CD4-positive, alpha-beta T cell treated with Interleukin-17A for 1 hour (primary cell): Measurements from ENCODE around the gene CNNM4.

Experiments
- DNase-seq: peaks from one replicate; pipeline ENCODE4 v3.0.0-alpha.2; 2020

CNNM4 gene

DNA sequence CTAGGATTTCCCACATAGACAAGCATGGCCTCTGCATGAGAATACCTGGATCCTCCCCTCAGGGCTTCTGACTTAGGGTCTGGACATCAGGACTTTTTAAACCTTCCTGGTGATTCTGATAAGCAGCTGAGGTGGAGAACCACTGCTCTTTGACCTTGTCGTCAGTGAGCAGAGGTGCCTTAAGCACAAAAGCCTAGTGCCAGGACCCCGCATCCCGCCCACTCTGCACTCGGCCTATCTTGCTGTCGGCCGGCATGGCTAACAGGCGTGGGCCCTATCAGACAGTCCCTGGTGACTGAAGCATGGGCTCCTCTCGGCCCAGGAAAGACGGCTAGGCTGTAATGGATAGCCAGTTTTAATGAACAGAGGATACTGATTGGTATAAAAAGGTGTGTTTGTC, 76.9 kb downstream of the CNNM4 start:
- no peak for DNase-seq

DNA sequence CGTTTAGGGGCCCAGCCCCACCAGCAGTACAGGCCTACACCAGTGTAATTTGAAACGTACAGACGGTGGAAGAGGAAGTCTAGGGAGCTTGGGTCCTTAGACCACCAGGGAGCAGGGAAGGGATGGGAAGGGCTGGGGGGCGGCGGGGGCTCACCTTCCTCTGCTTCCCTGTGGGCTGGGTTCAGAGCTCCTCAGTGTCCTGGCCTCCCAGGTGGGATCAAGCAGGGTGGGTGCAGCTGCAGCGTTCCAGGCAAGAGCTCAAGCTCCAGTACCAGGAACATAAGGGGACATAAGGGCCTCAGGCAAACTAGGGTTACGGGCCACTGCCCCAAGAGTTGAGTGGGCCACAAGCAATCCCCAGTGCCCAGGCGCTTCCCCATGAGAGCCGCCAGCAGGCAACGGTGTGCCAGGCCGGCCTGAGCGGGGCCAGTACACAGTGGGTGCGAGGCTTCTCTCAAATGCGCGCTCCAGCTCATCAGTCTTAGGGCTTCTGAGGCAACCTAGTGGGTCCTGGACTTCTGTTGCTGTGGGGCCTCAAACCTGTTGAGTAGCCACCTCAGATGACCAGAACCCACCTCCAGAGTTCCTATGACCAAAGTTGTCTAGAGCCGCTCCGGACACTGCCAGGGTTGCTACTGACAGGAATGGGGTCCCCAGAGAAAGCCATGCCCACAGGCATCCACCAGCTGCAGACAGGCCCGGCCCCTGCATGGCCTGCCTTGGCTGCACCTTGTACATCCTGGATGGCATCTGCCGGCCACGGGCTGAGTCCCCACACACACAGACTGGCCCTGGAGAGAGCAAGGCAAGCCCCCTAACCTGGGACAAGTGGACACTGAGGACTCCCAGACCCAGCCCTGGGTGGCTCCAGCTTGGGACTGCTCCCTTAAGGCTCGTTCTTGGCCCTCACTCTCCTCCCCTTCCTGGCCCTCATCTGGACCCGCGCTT, 77.9 kb downstream of the CNNM4 start:
- DNase-seq: no peak

DNA sequence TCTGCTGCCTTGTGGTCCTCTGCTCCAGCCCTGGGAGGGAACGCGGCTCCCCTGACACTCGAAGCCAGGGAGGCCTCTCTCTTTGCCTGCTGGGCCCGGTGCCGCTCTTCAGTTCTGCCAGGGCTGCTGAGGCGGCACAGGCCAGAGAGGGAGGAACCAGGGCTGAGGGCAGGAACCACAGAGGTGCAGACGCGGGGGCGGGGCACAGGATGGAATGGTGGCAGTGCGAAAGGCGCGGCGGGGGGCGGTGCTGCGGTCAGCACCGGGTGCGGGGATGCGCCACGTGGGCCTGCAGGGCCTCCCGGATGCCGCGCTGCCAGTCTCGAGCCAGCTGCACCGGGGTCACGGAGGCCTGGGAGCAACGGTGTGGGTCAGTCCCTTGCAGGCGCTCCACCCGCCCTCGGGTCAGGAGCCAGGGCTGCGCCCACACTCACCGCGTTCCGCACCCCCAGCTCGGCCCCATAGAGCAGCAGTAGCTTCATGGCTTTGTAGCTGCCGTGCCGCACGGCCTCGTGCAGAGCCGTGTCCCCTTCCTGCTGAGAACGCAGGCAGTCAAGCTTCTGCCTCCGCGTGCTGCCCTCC, 78.7 kb downstream of the CNNM4 start:
- peak; percentile 84 for DNase-seq

DNA sequence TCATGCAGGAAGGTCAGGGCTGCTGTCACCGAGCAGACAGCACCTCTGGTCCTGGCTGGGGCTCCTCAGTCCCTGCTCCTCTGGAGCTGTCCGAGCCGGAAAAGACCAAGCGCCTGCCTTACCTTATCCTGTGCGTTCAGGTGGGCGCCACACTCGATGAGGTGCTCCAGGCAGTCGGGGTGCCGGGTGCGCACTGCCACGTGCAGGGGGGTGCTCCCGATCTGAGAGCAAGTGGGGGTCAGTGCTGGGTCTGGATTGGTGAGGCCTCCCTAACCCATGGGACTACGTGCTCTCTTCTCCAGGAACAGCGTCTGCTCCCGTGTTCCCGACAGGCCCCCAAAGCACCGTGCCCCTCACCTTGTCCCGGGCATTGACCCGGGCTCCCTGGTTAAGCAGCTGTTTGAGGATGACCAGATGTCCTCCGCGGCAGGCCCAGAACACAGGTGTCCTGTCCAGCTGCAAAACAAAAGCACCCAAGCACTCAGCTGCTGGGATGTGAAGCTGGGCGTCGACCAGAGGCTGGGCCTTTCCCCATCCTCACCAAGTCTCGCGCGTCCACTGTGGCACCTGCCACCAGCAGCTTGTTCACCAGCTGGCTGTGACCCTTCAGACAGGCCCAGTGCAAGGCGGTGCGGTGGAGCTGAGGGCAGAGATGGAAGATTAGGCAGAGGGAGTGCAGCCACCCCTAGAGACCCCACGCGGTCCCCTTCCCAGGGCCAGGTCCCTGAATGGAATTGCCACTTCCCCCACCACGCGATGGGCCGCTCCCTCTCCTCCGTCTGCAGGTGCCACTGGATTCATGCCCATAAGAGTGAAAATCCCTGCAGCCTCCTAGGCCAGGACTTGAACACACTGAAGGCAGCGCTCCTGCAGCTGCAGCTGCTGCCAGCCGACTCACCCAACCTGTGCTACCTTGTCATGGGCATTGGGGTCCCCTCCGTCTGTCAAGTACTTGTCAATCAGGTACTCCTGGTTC, 79.5 kb downstream of the CNNM4 start:
- DNase-seq: no peak

DNA sequence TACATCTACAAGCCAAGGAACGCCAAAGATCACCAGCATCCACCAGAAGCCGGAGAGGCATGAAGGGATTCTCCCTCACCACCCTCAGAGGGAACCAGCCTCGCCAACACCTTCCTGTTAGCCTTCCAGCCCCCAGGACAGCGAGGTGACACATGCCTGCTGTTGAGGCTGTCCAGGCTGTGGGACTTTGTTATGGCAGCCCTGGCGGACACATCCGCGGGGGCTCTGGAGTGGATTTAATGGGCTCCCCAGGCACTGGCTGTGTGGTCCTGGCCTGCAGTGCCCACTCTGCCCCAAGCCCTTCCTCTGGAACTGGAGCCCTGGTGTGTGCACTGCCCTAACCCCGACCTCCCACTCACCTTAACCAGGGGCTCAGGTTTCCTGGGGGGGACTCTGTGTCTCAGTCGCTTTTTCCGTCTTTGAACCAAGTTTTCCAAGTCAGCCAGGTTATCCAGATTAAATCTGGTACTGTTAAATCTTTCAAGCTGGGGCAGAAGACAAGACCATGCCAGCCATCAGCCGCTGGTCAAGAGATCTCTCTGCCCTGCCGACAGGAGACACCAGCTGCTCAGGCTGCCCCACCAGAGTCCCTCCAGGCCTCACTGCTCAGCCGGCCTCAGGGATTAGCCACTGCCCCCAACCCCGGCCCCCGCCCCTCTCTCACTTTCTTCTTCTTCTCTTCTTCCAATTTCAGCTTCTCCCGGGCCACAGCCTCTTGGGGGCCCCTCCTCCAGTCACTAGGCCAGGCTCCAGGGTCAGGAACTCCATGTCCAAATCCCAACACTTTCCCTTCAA, 81.2 kb downstream of the CNNM4 start:
- no peak for DNase-seq

DNA sequence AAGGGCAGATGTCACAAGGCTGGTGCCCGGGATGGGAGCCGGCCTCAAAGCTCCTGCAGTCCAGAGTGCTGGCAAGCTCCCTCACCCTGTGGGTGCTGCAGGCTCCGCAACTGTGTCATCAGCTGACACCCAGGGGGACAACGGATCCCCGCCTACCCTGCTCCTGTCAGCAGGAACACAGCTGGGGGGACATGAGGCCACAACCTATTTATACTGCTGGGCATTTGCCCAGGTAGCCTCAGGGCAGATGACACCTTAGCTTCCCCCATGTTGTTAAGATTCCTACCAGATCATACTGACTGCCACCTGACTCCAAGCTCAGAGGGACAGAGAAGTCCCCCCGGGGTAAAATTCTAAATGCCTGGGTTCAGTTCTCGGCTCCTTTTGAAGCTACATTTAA, 81.9 kb downstream of the CNNM4 start:
- no peak for DNase-seq

DNA sequence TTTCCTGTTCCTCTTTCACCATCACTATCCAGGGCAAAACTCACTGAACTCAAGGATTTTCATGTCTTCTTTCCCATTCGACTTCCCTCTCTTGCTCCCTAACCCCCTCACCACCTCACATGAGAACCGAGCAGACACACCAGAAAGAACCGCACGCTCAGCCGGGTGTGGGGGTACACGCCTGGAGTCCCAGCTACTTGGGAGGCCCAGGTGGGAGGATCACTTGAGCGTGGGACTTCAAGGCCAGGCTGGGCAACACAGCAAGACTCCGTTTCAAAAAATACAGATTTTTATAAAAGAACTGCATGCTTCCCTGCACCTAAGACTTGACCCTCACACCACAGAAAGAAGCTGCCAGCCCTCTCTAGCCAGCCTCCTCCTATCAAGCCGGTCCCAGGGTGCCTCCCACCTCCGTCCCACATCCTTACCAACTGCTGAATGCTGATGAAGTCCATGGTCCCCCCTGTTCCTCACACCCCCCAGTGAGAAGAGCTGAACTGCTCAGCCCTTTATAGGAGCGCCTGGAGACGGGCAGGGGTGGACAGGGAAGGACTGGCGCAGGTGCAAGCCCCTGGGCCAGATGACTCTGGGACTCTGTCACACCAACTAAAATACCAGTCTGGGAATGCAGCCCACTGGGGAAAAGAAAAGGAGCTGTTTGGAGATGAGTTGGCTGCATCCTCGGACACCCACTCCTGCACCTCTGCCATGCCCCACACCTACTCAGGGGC, 83.0 kb downstream of the CNNM4 start, which contains the start of gene ANKRD23:
Gene ANKRD23, minus strand, starts transcription at position 484 of the 731 bp plus-strand sequence. Its CDS starts 29 bp downstream, at position 455.
- DNase-seq: no peak

DNA sequence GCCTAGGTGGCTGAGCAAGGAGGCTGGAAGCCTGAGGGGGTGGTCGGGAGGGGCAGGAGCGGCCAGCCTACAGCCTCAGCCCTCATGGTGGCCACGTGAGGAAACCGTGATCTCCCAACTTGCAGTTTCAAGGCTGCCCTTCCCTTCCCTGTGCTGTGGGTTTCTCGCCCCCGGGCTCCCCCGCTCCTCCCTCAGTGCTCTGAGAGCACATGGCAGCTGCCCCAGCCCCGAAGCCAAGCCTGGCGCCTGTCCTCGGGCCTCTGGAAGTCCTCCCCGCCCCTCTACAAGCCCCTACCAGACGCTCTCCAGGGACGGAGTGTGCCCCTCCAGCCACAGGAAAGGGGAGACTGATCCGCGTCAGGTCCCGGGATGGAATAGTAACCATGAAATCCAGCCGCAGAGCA, 83.7 kb downstream of the CNNM4 start:
- DNase-seq: no peak

DNA sequence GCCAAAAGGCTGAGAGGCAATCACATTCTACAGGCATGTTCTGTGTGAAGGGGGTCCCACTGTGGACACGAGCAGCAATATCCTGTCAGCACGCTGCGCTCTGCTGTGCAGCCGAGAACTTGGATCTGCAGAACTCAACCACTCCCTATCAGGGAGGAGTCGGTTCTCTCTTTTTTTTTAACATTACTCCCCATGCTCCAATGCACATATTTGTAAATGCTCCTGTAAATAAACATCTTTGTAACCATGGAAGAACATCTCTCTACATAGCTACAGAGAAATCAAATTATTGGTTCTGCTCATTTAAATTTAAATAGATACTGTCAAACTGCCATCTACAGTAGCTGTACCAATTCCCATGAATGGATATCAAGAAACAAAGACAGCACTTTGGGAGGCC, 86.1 kb downstream of the CNNM4 start:
- DNase-seq: no peak

DNA sequence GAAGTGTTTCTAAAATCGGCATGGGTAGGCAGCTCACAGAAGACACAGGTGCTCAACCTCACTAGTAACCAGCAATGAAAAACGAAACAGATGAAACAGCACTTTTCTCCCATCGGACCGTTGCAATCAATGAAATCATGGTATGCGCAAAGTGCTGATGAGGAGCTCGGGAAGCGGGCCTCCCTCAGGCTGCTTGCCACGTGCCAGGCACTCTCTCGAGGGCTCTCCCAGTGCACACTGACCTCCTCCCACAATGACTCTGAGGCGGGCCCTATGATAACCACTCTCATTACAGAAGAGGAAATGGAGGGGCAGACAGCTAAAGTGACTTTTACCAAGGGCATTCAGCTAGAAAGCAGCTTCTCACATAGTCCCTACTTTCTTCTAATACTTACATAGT, 86.9 kb downstream of the CNNM4 start:
- no peak for DNase-seq

DNA sequence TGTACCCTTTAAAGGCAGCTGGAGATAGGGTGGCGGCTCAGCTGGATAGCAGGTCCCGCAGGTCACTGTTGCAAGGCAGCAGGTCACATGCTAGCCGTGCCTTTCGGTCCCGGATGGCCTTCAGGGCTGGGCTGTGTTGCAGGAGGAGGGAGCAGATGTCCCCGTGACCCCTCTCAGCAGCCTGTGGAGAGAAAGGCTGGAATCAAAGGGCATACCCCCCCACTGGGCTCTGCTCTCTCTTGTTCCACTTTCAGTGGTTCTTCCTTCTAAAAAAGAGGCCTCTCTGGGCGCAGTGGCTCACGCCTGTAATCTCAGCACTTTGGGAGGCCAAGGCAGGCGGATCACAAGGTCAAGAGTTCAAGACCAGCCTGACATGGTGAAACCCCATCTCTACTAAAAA, 87.6 kb downstream of the CNNM4 start:
- no peak for DNase-seq

DNA sequence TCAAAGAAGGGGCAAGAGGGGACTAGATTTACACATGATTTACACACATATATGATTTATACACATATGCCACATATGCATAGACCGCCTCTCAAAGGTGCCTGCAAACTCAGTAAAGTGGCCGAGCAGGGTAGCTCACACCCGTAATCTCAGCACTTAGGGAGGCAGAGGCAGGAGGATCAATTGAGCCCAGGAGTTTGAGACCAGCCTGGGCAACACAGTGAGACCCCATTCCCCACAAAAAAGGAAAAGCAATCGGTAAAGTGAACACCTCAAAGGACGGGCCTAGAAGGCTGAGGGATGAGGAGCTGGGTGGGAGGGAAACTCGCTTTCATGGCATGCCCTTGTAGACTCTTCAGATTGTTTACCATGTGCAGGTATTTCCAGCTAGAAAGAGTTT, 92.0 kb downstream of the CNNM4 start:
- no peak for DNase-seq

DNA sequence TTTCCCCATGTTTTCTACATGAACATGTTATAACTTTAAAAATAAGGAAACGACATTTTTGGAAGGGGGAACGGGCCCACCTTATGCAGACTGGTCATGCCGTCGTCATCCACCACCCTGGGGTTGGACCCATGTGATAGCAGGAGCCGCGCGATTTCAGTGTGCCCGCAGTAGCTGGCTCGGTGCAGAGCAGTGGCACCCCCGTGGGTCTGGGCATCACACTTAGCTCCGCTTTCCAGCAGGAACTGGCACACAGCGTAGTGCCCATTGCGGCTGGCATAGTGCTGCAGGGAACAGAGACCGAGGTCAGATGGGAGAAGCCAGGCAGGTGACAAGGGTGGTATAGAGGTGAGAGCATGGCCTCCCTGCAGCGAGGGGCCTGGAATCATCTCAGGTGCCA, 92.6 kb downstream of the CNNM4 start:
- DNase-seq: no peak

DNA sequence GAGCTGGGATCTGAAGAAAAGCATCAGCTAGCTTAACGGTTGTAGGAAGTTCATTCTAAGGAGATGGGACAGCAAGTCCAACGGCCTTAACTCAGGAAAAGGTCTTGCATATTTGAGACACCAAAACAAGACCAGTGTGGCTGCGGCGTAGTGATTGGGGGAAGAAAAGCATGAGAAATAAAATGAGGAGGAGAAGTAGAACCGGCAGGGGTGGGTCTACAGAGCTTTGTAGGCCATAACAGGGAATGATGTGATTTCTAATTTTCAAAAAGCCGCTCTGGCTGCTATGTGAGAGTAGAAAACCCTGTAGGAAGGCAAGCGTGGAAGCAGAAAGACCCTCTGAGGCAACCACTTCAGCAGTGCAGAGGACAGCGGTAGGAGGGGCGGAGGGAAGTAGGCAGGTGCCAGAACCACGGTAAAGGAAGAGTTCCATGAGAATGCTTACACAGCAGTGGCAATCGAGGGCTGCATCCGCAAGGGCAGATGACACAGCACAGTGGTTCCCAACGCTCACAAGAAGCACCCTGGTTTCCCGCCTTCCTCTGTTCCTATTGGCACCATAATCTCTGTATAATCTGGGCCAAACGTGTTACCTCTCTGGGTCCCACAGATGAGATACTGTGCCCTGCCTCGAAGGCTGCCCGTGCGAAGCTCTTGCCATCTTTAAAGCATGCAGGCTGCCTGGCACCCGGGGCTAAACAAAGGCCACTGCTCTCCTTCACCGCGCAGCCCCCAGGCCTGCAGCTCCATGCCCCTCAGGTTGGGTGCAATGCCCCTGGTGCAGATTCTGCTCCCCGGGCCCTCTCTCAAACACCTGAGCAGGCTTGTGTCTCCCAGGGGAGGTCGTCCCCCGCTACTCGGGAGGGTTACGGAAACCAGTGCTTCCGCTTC, 96.3 kb downstream of the CNNM4 start:
- DNase-seq: peak; percentile 31

DNA sequence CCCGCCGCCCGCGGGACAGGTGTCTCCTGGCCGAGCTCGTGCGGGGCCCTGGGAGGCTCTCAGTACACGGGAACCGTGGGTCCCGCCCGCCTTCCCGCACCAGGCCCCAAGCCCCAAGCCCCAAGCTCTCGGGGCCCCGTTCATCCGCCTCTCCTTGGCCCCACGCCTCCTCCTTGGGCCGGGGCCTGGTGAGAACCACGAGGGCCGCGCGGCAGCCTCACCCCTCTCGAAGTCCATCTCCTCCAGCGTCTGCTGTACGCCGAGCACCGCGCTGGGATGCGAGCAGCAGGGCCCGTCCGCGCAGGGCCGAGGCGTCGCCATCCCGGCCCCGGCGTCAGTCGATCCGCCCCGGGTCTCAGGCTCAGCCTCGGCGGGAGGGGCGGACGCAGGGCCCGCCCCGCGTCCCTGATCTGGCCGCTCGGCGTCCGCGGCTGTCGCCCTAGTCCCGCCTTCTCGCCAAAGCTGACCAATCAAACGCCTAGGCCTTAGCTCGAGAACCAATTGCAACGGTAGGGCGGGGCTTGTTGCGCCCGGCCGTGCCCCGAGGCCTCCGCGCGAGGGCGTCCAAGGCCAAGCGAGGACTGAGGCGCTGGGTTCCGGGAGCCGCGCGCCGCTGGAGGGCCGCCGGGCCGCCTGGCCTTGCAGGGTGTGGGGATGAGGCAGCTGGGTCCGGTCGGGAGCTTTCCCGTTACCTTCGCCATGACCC, 97.1 kb downstream of the CNNM4 start, which contains the start of gene ANKRD39:
Gene ANKRD39, minus strand, starts transcription at position 350 of the 706 bp plus-strand sequence. Its CDS starts 29 bp downstream, at position 321.
- peak; percentile 99 for DNase-seq

DNA sequence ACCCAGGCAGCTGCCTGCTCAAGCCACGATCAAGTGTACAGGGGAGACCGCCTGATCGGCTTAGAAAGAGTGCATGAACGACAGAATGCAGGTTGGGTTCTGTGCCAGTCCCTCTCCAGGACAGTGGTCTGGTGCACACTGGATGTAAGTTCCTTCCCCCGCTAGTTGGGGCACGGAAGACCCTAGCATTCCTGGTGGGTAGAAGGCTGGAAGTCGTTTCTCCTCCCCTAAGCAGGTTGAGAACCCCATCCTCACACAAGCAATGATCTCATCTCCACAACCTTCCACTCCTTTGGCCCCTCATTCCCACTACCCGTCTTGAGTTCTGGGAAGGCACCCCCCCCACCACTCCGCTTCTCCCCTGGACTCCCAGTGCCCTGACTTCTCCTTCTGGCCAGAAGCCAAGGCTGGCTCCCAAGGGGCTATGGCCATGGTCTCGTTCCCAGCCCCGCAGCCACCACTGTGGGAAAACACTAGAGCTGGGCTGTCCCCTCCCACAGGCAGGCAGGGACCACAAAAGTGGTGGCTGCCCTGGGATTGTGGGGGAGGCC, 98.5 kb downstream of the CNNM4 start:
- DNase-seq: no peak

DNA sequence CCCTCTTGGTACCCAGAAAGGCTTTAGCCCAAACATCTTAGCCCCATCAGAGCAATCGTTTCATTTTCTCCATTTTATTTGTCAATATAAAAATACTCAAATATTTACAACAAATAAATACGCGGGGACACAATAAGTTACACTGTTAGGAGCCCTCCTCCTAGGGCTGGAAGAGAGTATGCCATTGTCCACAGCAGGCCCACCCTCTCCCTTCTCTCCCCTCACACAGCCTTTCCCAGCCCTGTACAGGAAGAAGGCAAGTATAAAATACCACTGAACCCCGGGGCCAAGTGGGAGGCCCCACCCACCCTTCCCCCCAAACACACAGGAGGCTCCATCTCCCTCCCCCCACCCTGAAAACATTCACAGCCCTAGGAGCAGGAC, 99.0 kb downstream of the CNNM4 start:
- DNase-seq: no peak

DNA sequence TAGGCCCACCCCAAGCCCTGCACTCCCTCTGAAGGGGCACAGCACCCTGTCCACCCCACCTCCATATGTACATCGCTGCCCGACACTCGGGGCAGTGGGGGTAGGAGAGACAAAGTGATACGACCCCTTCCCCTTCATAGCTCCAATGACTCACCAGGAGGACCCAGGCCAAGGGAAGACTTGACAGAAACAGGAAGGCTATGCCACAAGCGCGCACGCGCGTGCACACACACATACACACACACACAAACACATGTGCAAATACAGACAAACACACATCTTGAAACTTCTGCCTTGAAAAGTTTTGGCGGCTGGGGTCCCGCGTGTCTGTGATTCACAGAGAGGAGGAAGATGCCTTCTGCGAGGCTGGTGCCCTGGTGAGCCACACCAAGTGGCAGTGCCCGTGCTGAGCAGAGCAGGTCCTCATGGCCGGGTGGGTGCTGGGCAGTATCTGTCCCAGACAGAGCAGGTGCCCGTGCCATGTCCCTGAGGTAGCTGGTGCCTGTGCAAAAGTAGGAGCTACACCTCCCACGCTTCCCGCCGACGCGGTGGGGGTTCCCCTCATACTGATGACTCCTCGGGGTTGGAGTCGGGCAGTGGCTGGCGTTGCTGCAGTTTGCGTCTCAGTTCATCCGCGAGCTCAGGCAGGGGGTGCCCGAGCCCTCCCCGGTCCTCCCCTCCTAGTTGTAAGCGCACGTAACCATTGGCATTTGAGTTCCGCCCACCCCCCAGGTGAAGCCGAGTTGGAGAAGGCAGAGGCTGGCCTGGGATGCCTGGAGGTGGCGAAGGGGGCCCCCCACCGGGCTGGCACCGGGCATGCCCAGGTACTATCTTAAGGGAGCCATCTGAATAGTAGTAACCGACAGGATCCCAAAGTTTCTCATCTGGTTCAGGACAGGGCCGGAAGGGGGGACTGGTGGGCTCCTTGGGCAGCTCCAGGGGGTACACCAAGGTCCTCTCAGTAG, 99.6 kb downstream of the CNNM4 start:
- peak; percentile 34 for DNase-seq
